K562 (cell line): Measurements from ENCODE around the gene TNFRSF6B. TPM values are rescaled to one million over a fixed set of nuclear protein-coding genes. Genes with fewer than 3 reads are reported as not detected.

ENCODE experiments used
- NUFIP1 ChIP-seq: fragments of 450-650 bp; IDR thresholded peaks from 2 replicates; pipeline ENCODE4 v1.6.1; 2018; ENCODE audit not compliant: partially characterized antibody
- RB1 ChIP-seq: fragments of 450-650 bp; IDR thresholded peaks from 2 replicates; pipeline ENCODE4 v1.6.1; 2017; ENCODE audit warnings: low read depth, mild to moderate bottlenecking
- TEAD2 ChIP-seq: fragments of 450-650 bp; IDR thresholded peaks from 2 replicates; pipeline ENCODE4 v1.6.1; 2016; ENCODE audit warnings: missing genetic modification characterization, control low read depth, missing compliant biosample characterization
- ZFP30 ChIP-seq: fragments of 250-450 bp; sonication (Bioruptor Pico); IDR thresholded peaks from 2 replicates; pipeline ENCODE4 v1.8.0; 2022; ENCODE audit warnings: moderate library complexity, mild to moderate bottlenecking, inconsistent platforms, borderline replicate concordance
- ZNF121 ChIP-seq: sonication (generic); formaldehyde crosslinking; conservative IDR thresholded peaks from 2 replicates; pipeline ENCODE4 v1.8.0; 2022; ENCODE audit warnings: missing genetic modification reagents
- ZNF311 ChIP-seq: fragments of 250-450 bp; sonication (Bioruptor Pico); IDR thresholded peaks from 2 replicates; pipeline ENCODE4 v1.4.0; 2020; ENCODE audit warnings: mild to moderate bottlenecking, moderate library complexity
- polyA plus RNA-seq, 8 experiments: library from polyadenylated mRNA; depleted of rRNA in 4 of 8; stranded (reverse) in 5 of 8; unstranded in 3 of 8; fragments of >200 nt; fragmentation: Nextera tagmentation in 2 of 8; fragmentation: Illumina TruSeq in 1 of 8; extraction: Ambion mirVana in 2 of 8; extraction: Trizol in 1 of 8; gene quantifications; 2 replicates each; pipeline versions ENCODE4 v1.2.1 to v1.2.3, GENCODE V29; 2011 to 2014; ENCODE audit warnings: inconsistent platforms in 1 of 8, missing spikeins in 1 of 8
- total RNA-seq, 7 experiments: library from RNA; depleted of rRNA in 6 of 7; stranded (reverse); fragments of >200 nt in 6 of 7; fragmentation: Illumina TruSeq in 2 of 7; extraction: Trizol in 2 of 7; gene quantifications; 2 replicates each; pipeline versions ENCODE4 v1.2.1 to v1.2.3, GENCODE V29; 2011 to 2021; ENCODE audit warnings: low replicate concordance in 1 of 7
- TF ChIP-seq, protein P1 (sequence below): IDR thresholded peaks from 2 replicates; pipeline ENCODE4 v1.6.1; 2011; ENCODE audit warnings: borderline replicate concordance, low read depth, mild to moderate bottlenecking, moderate library complexity, low read length; ENCODE audit not compliant: insufficient read depth, poor library complexity, severe bottlenecking
- TF ChIP-seq, protein P2 (sequence below): fragments of 250-450 bp; sonication (Bioruptor Pico); IDR thresholded peaks from 2 replicates; pipeline ENCODE4 v1.4.0; 2020; ENCODE audit warnings: mild to moderate bottlenecking
- TF ChIP-seq, protein P3 (sequence below): fragments of 450-650 bp; IDR thresholded peaks from 2 replicates; pipeline ENCODE4 v1.6.1; 2016; ENCODE audit warnings: mild to moderate bottlenecking, moderate library complexity
- TF ChIP-seq, protein P4 (sequence below): sonication (generic); formaldehyde crosslinking; IDR thresholded peaks from 2 replicates; pipeline ENCODE4 v1.8.0; 2022; ENCODE audit warnings: mild to moderate bottlenecking, missing genetic modification reagents

TNFRSF6B gene
- total and polyA plus RNA-seq, 9 of the 15 experiments (the other 6 are each of a cell fraction or from before 2014, with no cell fraction given): 0.10 to 3.5 (median 0.32) TPM; not detected in 6

DNA sequence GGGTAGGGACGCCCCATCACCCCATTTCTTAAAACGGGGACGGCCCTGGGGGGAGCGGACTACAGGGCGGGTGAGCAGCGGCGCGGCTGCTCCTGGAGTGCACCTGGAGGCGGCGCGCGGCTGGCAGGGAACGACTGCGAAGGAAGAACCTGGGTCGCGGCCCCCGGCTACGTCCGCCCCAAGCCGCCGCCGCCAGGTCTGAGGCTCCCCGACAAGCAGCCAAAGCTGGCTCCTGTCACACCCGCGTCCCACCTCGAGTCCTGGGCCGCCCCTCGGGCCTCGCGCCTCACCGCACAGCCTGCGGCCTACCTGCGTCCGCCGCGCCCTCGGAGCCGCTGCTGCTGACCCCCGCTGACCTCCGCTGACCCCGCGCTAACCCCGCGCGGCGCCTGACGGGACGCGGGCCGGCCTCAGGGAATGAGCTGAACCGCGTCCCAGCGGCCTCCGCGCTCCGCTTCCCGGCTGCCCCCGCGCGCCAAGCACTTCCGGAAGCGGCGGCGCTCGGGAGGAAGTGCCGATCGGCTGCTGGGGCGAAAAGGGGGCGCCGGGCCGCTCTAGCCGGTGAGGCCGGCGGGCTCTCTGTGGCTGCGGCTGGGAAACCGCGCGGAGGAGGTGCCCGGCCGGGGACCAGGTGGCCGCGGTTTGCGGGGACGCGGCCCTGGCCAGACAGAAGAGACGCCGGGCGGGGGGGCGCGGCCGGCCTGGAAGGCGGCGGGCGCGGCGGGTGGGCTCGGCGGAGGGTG lies 11.3 kb downstream of the TNFRSF6B start, which contains the start of the genes ARFRP1 and ZGPAT (continued):
- TF ChIP-seq, protein P1, sequence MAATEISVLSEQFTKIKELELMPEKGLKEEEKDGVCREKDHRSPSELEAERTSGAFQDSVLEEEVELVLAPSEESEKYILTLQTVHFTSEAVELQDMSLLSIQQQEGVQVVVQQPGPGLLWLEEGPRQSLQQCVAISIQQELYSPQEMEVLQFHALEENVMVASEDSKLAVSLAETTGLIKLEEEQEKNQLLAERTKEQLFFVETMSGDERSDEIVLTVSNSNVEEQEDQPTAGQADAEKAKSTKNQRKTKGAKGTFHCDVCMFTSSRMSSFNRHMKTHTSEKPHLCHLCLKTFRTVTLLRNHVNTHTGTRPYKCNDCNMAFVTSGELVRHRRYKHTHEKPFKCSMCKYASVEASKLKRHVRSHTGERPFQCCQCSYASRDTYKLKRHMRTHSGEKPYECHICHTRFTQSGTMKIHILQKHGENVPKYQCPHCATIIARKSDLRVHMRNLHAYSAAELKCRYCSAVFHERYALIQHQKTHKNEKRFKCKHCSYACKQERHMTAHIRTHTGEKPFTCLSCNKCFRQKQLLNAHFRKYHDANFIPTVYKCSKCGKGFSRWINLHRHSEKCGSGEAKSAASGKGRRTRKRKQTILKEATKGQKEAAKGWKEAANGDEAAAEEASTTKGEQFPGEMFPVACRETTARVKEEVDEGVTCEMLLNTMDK: no peak
- TF ChIP-seq ZFP30 (no peak), ZNF311 (CRISPR knock-in tag) (no peak), ZNF121 (CRISPR knock-in tag) (no peak), TEAD2 (tag) (no peak), RB1 (peak; percentile 92), NUFIP1 (no peak)
- TF ChIP-seq, protein P2, sequence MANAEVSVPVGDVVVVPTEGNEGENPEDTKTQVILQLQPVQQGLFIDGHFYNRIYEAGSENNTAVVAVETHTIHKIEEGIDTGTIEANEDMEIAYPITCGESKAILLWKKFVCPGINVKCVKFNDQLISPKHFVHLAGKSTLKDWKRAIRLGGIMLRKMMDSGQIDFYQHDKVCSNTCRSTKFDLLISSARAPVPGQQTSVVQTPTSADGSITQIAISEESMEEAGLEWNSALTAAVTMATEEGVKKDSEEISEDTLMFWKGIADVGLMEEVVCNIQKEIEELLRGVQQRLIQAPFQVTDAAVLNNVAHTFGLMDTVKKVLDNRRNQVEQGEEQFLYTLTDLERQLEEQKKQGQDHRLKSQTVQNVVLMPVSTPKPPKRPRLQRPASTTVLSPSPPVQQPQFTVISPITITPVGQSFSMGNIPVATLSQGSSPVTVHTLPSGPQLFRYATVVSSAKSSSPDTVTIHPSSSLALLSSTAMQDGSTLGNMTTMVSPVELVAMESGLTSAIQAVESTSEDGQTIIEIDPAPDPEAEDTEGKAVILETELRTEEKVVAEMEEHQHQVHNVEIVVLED (CRISPR knock-in tag): peak; percentile 93
- TF ChIP-seq, protein P3, sequence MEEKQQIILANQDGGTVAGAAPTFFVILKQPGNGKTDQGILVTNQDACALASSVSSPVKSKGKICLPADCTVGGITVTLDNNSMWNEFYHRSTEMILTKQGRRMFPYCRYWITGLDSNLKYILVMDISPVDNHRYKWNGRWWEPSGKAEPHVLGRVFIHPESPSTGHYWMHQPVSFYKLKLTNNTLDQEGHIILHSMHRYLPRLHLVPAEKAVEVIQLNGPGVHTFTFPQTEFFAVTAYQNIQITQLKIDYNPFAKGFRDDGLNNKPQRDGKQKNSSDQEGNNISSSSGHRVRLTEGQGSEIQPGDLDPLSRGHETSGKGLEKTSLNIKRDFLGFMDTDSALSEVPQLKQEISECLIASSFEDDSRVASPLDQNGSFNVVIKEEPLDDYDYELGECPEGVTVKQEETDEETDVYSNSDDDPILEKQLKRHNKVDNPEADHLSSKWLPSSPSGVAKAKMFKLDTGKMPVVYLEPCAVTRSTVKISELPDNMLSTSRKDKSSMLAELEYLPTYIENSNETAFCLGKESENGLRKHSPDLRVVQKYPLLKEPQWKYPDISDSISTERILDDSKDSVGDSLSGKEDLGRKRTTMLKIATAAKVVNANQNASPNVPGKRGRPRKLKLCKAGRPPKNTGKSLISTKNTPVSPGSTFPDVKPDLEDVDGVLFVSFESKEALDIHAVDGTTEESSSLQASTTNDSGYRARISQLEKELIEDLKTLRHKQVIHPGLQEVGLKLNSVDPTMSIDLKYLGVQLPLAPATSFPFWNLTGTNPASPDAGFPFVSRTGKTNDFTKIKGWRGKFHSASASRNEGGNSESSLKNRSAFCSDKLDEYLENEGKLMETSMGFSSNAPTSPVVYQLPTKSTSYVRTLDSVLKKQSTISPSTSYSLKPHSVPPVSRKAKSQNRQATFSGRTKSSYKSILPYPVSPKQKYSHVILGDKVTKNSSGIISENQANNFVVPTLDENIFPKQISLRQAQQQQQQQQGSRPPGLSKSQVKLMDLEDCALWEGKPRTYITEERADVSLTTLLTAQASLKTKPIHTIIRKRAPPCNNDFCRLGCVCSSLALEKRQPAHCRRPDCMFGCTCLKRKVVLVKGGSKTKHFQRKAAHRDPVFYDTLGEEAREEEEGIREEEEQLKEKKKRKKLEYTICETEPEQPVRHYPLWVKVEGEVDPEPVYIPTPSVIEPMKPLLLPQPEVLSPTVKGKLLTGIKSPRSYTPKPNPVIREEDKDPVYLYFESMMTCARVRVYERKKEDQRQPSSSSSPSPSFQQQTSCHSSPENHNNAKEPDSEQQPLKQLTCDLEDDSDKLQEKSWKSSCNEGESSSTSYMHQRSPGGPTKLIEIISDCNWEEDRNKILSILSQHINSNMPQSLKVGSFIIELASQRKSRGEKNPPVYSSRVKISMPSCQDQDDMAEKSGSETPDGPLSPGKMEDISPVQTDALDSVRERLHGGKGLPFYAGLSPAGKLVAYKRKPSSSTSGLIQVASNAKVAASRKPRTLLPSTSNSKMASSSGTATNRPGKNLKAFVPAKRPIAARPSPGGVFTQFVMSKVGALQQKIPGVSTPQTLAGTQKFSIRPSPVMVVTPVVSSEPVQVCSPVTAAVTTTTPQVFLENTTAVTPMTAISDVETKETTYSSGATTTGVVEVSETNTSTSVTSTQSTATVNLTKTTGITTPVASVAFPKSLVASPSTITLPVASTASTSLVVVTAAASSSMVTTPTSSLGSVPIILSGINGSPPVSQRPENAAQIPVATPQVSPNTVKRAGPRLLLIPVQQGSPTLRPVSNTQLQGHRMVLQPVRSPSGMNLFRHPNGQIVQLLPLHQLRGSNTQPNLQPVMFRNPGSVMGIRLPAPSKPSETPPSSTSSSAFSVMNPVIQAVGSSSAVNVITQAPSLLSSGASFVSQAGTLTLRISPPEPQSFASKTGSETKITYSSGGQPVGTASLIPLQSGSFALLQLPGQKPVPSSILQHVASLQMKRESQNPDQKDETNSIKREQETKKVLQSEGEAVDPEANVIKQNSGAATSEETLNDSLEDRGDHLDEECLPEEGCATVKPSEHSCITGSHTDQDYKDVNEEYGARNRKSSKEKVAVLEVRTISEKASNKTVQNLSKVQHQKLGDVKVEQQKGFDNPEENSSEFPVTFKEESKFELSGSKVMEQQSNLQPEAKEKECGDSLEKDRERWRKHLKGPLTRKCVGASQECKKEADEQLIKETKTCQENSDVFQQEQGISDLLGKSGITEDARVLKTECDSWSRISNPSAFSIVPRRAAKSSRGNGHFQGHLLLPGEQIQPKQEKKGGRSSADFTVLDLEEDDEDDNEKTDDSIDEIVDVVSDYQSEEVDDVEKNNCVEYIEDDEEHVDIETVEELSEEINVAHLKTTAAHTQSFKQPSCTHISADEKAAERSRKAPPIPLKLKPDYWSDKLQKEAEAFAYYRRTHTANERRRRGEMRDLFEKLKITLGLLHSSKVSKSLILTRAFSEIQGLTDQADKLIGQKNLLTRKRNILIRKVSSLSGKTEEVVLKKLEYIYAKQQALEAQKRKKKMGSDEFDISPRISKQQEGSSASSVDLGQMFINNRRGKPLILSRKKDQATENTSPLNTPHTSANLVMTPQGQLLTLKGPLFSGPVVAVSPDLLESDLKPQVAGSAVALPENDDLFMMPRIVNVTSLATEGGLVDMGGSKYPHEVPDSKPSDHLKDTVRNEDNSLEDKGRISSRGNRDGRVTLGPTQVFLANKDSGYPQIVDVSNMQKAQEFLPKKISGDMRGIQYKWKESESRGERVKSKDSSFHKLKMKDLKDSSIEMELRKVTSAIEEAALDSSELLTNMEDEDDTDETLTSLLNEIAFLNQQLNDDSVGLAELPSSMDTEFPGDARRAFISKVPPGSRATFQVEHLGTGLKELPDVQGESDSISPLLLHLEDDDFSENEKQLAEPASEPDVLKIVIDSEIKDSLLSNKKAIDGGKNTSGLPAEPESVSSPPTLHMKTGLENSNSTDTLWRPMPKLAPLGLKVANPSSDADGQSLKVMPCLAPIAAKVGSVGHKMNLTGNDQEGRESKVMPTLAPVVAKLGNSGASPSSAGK: no peak
- TF ChIP-seq, protein P4, sequence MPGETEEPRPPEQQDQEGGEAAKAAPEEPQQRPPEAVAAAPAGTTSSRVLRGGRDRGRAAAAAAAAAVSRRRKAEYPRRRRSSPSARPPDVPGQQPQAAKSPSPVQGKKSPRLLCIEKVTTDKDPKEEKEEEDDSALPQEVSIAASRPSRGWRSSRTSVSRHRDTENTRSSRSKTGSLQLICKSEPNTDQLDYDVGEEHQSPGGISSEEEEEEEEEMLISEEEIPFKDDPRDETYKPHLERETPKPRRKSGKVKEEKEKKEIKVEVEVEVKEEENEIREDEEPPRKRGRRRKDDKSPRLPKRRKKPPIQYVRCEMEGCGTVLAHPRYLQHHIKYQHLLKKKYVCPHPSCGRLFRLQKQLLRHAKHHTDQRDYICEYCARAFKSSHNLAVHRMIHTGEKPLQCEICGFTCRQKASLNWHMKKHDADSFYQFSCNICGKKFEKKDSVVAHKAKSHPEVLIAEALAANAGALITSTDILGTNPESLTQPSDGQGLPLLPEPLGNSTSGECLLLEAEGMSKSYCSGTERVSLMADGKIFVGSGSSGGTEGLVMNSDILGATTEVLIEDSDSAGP (CRISPR knock-in tag): no peak
